DND-41 (cell line): ENCODE measurements around the gene FN3KRP.

ENCODE experiments used
- ATAC-seq: fragments of 200-7000 bp; cut with Tn5 transposase; 3 replicates; pipeline ENCODE4 v1.9.1; 2021; ENCODE audit warnings: low read depth; ENCODE audit not compliant: insufficient read depth
- DNase-seq: peaks from one replicate; pipeline ENCODE4 v3.0.0-alpha.2; 2020
- H2AFZ ChIP-seq: 2 replicates; pipeline ENCODE4 v1.6.0; 2012; ENCODE audit warnings: low read depth, low read length
- H3K27ac ChIP-seq: 2 replicates; pipeline ENCODE4 v1.5.1; 2012; ENCODE audit warnings: low read length, inconsistent platforms
- H3K27me3 ChIP-seq: fragments of 200-600 bp; sonication (generic); 2 replicates; pipeline ENCODE4 v1.6.0; 2012; ENCODE audit warnings: low read length, mild to moderate bottlenecking, inconsistent platforms; ENCODE audit not compliant: insufficient read depth, poor library complexity
- H3K36me3 ChIP-seq: 2 replicates; pipeline ENCODE4 v1.5.1; 2012; ENCODE audit warnings: low read length, inconsistent platforms; ENCODE audit not compliant: insufficient read depth
- H3K4me1 ChIP-seq: 2 replicates; pipeline ENCODE4 v1.5.1; 2012; ENCODE audit warnings: mild to moderate bottlenecking, low read length; ENCODE audit not compliant: insufficient read depth
- H3K4me2 ChIP-seq: 2 replicates; pipeline ENCODE4 v1.6.0; 2012; ENCODE audit warnings: mild to moderate bottlenecking, moderate library complexity, low read length, inconsistent platforms; ENCODE audit not compliant: insufficient read depth
- H3K4me3 ChIP-seq, 2 experiments: fragments of 200-600 bp in 1 of 2; shearing (Covaris generic) in 1 of 2; 2 replicates each; pipeline ENCODE4 v1.5.1; 2012 to 2016; ENCODE audit warnings: inconsistent platforms in 2 of 2, low read length in 2 of 2, mild to moderate bottlenecking in 2 of 2, low read depth in 1 of 2, moderate library complexity in 1 of 2
- H3K79me2 ChIP-seq: 2 replicates; pipeline ENCODE4 v1.6.0; 2012; ENCODE audit warnings: low read length, inconsistent platforms; ENCODE audit not compliant: insufficient read depth
- H3K9ac ChIP-seq: 2 replicates; pipeline ENCODE4 v1.6.0; 2012; ENCODE audit warnings: low read depth, mild to moderate bottlenecking, inconsistent platforms, low read length, moderate library complexity
- H3K9me3 ChIP-seq: 2 replicates; pipeline ENCODE4 v1.5.1; 2012; ENCODE audit warnings: low read length, moderate library complexity, mild to moderate bottlenecking, inconsistent platforms; ENCODE audit not compliant: insufficient read depth, severe bottlenecking
- H4K20me1 ChIP-seq: 2 replicates; pipeline ENCODE4 v1.6.0; 2012; ENCODE audit warnings: low read length; ENCODE audit not compliant: insufficient read depth
- CTCF ChIP-seq: IDR thresholded peaks from 2 replicates; pipeline ENCODE4 v1.5.1; 2012; ENCODE audit warnings: borderline replicate concordance, low read length, moderate library complexity, mild to moderate bottlenecking; ENCODE audit not compliant: poor library complexity, severe bottlenecking; ENCODE audit errors: extremely low read depth
- EZH2 ChIP-seq: IDR thresholded peaks from 3 replicates; pipeline ENCODE4 v1.6.1; 2012; ENCODE audit warnings: borderline replicate concordance, low read depth, mild to moderate bottlenecking, moderate library complexity, low read length, inconsistent platforms; ENCODE audit not compliant: severe bottlenecking

FN3KRP gene

DNA sequence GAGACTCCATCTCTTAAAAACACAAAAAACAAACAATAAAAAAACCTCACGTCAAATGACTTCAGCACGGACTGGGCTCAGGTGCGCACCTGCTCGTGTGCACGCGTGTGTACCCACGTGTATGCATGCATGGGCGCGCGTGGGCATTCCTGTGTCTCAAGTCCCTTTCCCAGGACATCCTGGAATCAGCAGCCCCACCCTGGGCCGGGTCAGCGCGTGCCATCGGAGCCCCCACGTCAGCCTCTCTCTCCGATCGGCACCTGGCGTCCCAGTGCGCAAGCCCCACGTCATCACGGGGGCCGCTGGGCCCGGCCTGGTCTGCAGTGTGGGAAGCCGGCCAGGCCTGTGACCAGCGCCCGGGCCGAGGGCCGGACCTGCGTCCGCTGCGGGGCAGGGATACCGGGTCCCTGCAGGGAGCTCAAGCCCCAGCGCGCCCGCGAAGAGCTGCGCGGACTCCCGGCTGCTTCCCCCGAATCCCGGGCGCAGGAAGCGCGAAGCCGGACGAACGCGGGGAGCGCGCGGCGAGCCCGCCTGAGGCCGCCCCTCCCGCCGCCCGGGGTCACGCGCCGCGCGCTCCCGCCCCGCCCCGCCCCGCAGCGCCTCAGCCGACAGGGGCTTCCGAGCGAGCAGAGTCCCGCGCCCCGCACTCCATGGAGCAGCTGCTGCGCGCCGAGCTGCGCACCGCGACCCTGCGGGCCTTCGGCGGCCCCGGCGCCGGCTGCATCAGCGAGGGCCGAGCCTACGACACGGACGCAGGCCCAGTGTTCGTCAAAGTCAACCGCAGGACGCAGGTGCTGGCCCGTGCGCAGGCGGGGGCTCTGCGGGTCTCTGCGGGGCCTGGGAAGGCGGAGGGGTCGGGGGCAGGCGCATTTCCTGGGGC is 18.7 kb downstream of the FN3KRP start, which contains the start of gene FN3K:
FN3K (plus strand) TSS at position 629 of the 880 bp plus-strand sequence; CDS start at position 651, 22 bp downstream.
- Histone ChIP-seq H3K9me3 (peaks cover 21% of the 10 kb centered on the region), H3K27me3 (no peaks in the 10 kb centered on the region), H3K4me3 (no peak within 1 kb of the TSS), H3K4me1 (no peaks in the 10 kb centered on the region), H2AFZ (no peak within 1 kb of the TSS), H4K20me1 (no peaks in the 10 kb centered on the region), H3K36me3 (peaks cover 37% of the 10 kb centered on the region), H3K79me2 (no peaks in the 10 kb centered on the region), H3K27ac (no peak within 1 kb of the TSS), H3K9ac (no peak within 1 kb of the TSS), H3K4me2 (no peak within 1 kb of the TSS)
- TF ChIP-seq CTCF (no peak), EZH2 (no peak)
- ATAC-seq (no peak), DNase-seq (no peak)

DNA sequence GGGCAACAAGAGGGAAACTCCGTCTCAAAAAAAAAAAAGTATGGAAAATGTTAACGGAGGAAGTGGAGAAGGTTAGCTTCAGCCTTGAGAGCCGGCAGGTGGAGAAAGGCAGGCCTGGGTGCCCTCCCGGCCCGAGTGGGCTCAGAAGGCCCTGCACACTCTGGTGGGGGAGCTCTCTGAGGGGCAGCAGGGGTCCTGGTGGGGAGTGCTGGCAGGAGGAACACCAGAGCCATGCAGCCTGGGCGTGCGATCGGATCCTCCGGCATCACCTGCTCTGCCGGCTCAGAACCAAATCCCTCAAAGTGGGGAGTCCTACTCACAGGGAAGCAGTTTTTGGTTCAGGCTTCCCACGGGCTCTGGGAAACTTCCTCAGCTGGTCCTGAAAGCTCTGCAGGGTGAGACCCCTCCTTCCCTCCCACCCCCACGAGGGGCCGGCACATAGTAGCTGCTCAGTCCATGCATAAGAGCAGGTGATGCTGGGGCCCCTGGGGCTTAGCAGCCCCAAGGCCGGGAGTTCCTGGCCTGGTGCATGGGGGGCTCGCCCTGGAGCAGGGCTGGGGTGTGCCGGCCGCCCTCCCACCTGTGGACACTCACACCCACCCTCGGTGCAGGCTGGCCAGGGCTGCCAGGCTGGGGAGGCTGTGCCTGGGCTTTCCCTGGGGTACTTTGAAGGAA is 20.1 kb downstream of the FN3KRP start:
- peaks cover 34% of the 10 kb centered on the region for H3K9me3 ChIP-seq
- no peaks in the 10 kb centered on the region for H3K27me3 ChIP-seq
- H3K27ac ChIP-seq: no peak overlapping the region
- no peak for ATAC-seq
- H3K4me3 ChIP-seq: no peak overlapping the region
- H3K36me3 ChIP-seq: peaks cover 40% of the 10 kb centered on the region
- H4K20me1 ChIP-seq: no peaks in the 10 kb centered on the region
- TF ChIP-seq CTCF (no peak), EZH2 (no peak)
- no peak for DNase-seq
- no peaks in the 10 kb centered on the region for H3K79me2 ChIP-seq
- H3K4me2 ChIP-seq: no peak overlapping the region
- H2AFZ ChIP-seq: no peak overlapping the region
- no peak overlapping the region for H3K9ac ChIP-seq
- no peaks in the 10 kb centered on the region for H3K4me1 ChIP-seq

DNA sequence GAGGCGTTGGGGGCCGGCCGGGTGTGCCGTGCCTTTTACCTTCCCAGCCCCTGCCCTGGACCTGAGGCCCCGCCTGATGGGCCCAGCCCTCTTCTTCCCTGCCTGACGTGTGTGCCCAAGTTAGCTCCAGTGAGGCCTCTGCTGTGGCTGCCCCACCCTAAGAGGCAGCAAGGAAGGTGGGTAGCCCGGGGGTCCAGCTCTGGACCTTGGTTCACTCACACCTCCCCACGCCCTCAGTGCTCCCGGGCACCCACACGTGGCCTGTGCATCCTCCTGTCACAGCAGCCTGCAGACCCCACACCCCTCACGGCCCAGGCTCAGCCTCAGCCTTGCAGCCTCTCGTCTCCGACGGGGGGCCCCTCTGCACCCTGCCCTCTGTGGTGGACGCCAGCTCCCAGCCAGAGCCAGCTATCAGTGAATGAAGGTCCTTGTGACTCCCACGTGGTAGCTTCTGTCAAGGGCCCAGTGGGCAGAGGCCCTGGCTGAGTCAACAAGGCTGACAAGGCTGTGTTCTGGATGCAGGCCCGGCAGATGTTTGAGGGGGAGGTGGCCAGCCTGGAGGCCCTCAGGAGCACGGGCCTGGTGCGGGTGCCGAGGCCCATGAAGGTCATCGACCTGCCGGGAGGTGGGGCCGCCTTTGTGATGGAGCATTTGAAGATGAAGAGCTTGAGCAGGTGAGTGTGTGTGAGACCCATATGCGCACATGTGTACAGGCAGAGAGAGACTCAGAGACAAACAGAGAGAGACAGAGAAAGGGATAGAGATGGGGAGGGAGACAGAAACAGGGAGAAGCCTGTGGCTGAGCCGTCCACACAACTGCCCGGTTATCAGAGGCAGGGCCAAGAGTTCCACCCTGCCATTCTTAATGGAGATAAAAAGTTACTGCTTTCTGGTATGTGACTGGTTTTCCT is 21.7 kb downstream of the FN3KRP start:
- no peak overlapping the region for H3K4me2 ChIP-seq
- no peaks in the 10 kb centered on the region for H3K27me3 ChIP-seq
- no peak overlapping the region for H3K4me3 ChIP-seq
- TF ChIP-seq EZH2 (no peak), CTCF (no peak)
- H2AFZ ChIP-seq: no peak overlapping the region
- DNase-seq: no peak
- H3K36me3 ChIP-seq: peaks cover 29% of the 10 kb centered on the region
- no peaks in the 10 kb centered on the region for H3K79me2 ChIP-seq
- no peak for ATAC-seq
- H3K9ac ChIP-seq: no peak overlapping the region
- H3K27ac ChIP-seq: no peak overlapping the region
- peaks cover 20% of the 10 kb centered on the region for H3K9me3 ChIP-seq
- no peaks in the 10 kb centered on the region for H4K20me1 ChIP-seq
- no peaks in the 10 kb centered on the region for H3K4me1 ChIP-seq
